CD8-positive, alpha-beta memory T cell (primary cell): Measurements from ENCODE around the gene NHLRC1. TPM values are rescaled to one million over a fixed set of nuclear protein-coding genes. Genes with fewer than 3 reads are reported as not detected.

Experiments used
- CTCF ChIA-PET: fragments of 350-600 bp; sonication (Branson Sonifier 250); formaldehyde crosslinking; loops from one replicate; lab custom pipeline; 2021; ENCODE audit warnings: antibody characterized with exemption; lab: Charles Lee
- POLR2A ChIA-PET: fragments of 350-600 bp; sonication (Branson Sonifier 250); formaldehyde crosslinking; loops from one replicate; lab custom pipeline; 2021; ENCODE audit warnings: antibody characterized with exemption; lab: Charles Lee
- DNase-seq, 5 donors: peaks; one replicate each; pipeline versions ENCODE4 v3.0.0 to v3.0.0-alpha.2; 2020 to 2022; ENCODE audit warnings: mixed read lengths in 1 of 5
- H3K27ac ChIP-seq: one replicate; pipeline ENCODE4 v1.7.0; 2013; ENCODE audit warnings: low read depth, mild to moderate bottlenecking, low read length, moderate library complexity
- H3K27me3 ChIP-seq: 2 replicates; pipeline ENCODE4 v1.7.0; 2013; ENCODE audit warnings: low read length, mild to moderate bottlenecking; ENCODE audit not compliant: insufficient read depth, poor library complexity, severe bottlenecking
- H3K36me3 ChIP-seq: 2 replicates; pipeline ENCODE4 v1.7.0; 2013; ENCODE audit warnings: mild to moderate bottlenecking, low read length, moderate library complexity; ENCODE audit not compliant: insufficient read depth
- H3K4me1 ChIP-seq: 2 replicates; pipeline ENCODE4 v1.7.0; 2013; ENCODE audit warnings: mild to moderate bottlenecking, low read length, moderate library complexity; ENCODE audit not compliant: insufficient read depth
- H3K4me3 ChIP-seq: 2 replicates; pipeline ENCODE4 v1.7.0; 2013; ENCODE audit warnings: mild to moderate bottlenecking, low read length
- H3K9me3 ChIP-seq: 2 replicates; pipeline ENCODE4 v1.7.0; 2013; ENCODE audit warnings: mild to moderate bottlenecking, low read length
- H3K27ac Mint-ChIP-seq, 8 donors: one replicate each; pipeline ENCODE4 v1.8.0; 2020 to 2021; ENCODE audit warnings: mixed read lengths in 8 of 8, mild to moderate bottlenecking in 6 of 8, inconsistent platforms in 3 of 8, moderate library complexity in 3 of 8
- H3K27me3 Mint-ChIP-seq, 2 donors: one replicate each; pipeline ENCODE4 v1.8.0; 2020 to 2021; ENCODE audit warnings: mixed read lengths in 2 of 2, mild to moderate bottlenecking in 1 of 2, moderate library complexity in 1 of 2
- H3K36me3 Mint-ChIP-seq, 3 donors: one replicate each; pipeline ENCODE4 v1.8.0; 2020 to 2021; ENCODE audit warnings: mixed read lengths in 3 of 3, inconsistent platforms in 1 of 3, mild to moderate bottlenecking in 1 of 3
- H3K4me1 Mint-ChIP-seq, 3 donors: one replicate each; pipeline ENCODE4 v1.8.0; 2020 to 2021; ENCODE audit warnings: mixed read lengths in 3 of 3, inconsistent platforms in 1 of 3, mild to moderate bottlenecking in 1 of 3
- H3K4me3 Mint-ChIP-seq, 7 donors: one replicate each; pipeline ENCODE4 v1.8.0; 2020 to 2021; ENCODE audit warnings: mixed read lengths in 7 of 7, mild to moderate bottlenecking in 6 of 7, moderate library complexity in 4 of 7, inconsistent platforms in 2 of 7
- H3K9me3 Mint-ChIP-seq, 5 donors: one replicate each; pipeline ENCODE4 v1.8.0; 2020 to 2022; ENCODE audit warnings: mixed read lengths in 5 of 5, mild to moderate bottlenecking in 3 of 5, moderate library complexity in 2 of 5, inconsistent platforms in 1 of 5
- polyA plus RNA-seq: library from polyadenylated mRNA; unstranded; fragments of 300-500 nt; fragmentation: Illumina TruSeq; gene quantifications from one replicate; pipeline ENCODE4 v1.2.3, GENCODE V29; 2021
- total RNA-seq, 2 experiments: library from RNA; stranded (reverse); gene quantifications; one replicate each; pipeline ENCODE4 v1.2.3, GENCODE V29; 2021

The NHLRC1 gene
- total and polyA plus RNA-seq, 3 experiments from 2014 or later = 0.24 to 0.81 (median 0.29) TPM

DNA sequence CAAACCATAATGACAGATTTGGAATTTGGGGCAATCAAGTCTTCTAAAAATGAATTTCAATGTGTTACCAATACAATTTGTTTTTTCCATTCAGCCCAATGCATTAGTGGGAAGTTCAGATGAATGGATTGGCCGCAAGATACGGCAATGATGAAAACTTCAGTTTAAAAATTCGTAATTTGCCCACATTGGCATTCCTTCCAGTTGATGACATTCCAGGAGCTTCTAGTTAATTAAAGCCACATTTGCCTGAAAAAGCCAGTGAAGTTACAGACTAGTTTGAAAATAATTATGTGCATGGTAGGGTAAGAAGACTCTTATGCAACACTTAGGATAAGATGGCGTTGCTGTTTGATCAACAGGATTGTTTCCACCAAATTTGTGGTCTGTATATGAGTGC, 46.2 kb downstream of the NHLRC1 start:
- peaks cover 11 to 14% of the 10 kb centered on the region in 2 donors for H3K27me3 Mint-ChIP-seq
- Histone ChIP-seq H3K9me3 (no peaks in the 10 kb centered on the region), H3K27me3 (no peaks in the 10 kb centered on the region), H3K27ac (no peak overlapping the region), H3K4me1 (no peaks in the 10 kb centered on the region), H3K36me3 (no peaks in the 10 kb centered on the region), H3K4me3 (no peak overlapping the region)
- no peak for DNase-seq
- ChIA-PET CTCF (no interaction called here), POLR2A (no interaction called here)
- H3K36me3 Mint-ChIP-seq = peaks cover 0 to 2% (median 0%) of the 10 kb centered on the region in 3 donors
- H3K27ac Mint-ChIP-seq = no peak overlapping the region
- H3K4me1 Mint-ChIP-seq = no peaks in the 10 kb centered on the region
- peaks cover 4 to 10% (median 6%) of the 10 kb centered on the region in 5 donors for H3K9me3 Mint-ChIP-seq
- H3K4me3 Mint-ChIP-seq = no peak overlapping the region

DNA sequence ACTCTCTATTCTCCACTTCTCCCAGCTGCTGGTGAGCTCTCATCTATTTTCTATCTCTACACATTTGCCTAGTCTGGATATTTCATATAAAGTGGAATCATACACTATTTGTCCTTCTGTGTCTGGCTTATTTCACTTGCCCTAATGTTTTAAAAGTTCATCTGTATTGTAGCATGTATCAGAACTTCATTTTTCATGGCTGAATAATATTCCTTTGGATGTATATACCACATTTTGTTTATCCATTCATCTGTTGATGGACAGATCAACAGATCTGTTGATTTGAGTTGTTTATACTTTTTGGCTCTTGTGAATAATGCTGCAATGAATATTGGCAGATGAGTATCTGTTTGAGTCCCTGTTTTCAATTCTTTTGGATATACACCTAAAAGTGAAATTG, 49.6 kb downstream of the NHLRC1 start:
- Mint-ChIP-seq H3K4me3 (no peak overlapping the region), H3K9me3 (peaks cover 4 to 10% (median 6%) of the 10 kb centered on the region in 5 donors), H3K27me3 (peaks cover 11 to 13% of the 10 kb centered on the region in 2 donors), H3K36me3 (no peaks in the 10 kb centered on the region), H3K27ac (no peak overlapping the region), H3K4me1 (no peaks in the 10 kb centered on the region)
- Histone ChIP-seq H3K27ac (no peak overlapping the region), H3K36me3 (no peaks in the 10 kb centered on the region), H3K9me3 (no peaks in the 10 kb centered on the region), H3K27me3 (no peaks in the 10 kb centered on the region), H3K4me1 (no peaks in the 10 kb centered on the region), H3K4me3 (no peak overlapping the region)
- CTCF ChIA-PET = no interaction called here
- POLR2A ChIA-PET = no interaction called here
- DNase-seq = no peak

DNA sequence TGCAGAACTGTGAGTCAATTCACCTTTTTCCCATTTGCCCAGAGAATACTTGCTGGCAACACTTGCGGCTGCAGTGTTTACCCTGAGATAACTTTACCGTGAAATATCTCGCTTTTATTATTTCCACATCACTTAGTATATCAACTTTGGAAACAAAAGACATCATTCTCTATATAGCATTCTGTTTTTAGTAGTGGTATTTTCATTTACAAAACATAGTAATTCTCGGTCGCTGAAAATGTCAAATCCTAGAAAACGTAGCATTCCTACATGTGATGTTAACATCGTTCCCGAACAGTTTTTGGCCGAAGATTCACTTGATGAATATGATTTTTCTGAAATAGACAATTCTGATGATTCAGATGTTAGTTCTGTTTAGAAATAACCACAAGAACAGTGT, 52.0 kb downstream of the NHLRC1 start:
- Mint-ChIP-seq H3K36me3 (no peaks in the 10 kb centered on the region), H3K27me3 (peaks cover 6 to 10% of the 10 kb centered on the region in 2 donors), H3K27ac (no peak overlapping the region), H3K9me3 (peaks cover 0 to 6% (median 2%) of the 10 kb centered on the region in 5 donors), H3K4me3 (no peak overlapping the region), H3K4me1 (no peaks in the 10 kb centered on the region)
- H3K4me1 ChIP-seq = no peaks in the 10 kb centered on the region
- ChIA-PET CTCF (no interaction called here), POLR2A (no interaction called here)
- no peak overlapping the region for H3K4me3 ChIP-seq
- no peaks in the 10 kb centered on the region for H3K36me3 ChIP-seq
- no peaks in the 10 kb centered on the region for H3K9me3 ChIP-seq
- no peak overlapping the region for H3K27ac ChIP-seq
- DNase-seq = no peak
- H3K27me3 ChIP-seq = no peaks in the 10 kb centered on the region

Other genes starting within 250 kb of the NHLRC1 start
- gene KIF13A, start 135.0 kb downstream of the NHLRC1 start, total RNA-seq = under 1 TPM; 0.18 to 0.60 TPM
- 0.12 TPM for gene KIF13A, start 135.0 kb downstream of the NHLRC1 start, polyA plus RNA-seq
- gene TPMT, start 32.4 kb upstream of the NHLRC1 start, total RNA-seq = 1 to 10 TPM; 9.1 to 9.7 TPM
- 14.9 TPM for gene TPMT, start 32.4 kb upstream of the NHLRC1 start, polyA plus RNA-seq
- 10 to 100 TPM; 12.6 to 13.4 TPM for gene KDM1B, start 32.7 kb upstream of the NHLRC1 start, total RNA-seq
- gene KDM1B, start 32.7 kb upstream of the NHLRC1 start, polyA plus RNA-seq = 0.84 TPM
- 100 to 1,000 TPM; 174 to 181 TPM for gene DEK, start 141.9 kb upstream of the NHLRC1 start, total RNA-seq
- gene DEK, start 141.9 kb upstream of the NHLRC1 start, polyA plus RNA-seq = 90.3 TPM